H1 (cell line): ENCODE measurements around the gene C4orf33. TPM values are rescaled to one million over a fixed set of nuclear protein-coding genes. Genes with fewer than 3 reads are reported as not detected.

Source experiments
- polyA plus RNA-seq, 7 experiments: library from polyadenylated mRNA; depleted of rRNA in 3 of 7; stranded (reverse) in 5 of 7; unstranded in 2 of 7; fragments of >200 nt in 5 of 7; fragments of 200-250 nt in 2 of 7; gene quantifications; 1 replicate in 5 of 7; 2 replicates in 1 of 7; 4 replicates in 1 of 7; pipeline versions ENCODE4 v1.2.1 to v1.2.3, GENCODE V29; 2011 to 2013; ENCODE audit warnings: missing spikeins in 2 of 7, mixed read lengths in 2 of 7
- total RNA-seq: library from RNA; stranded (reverse); fragmentation: NEBNext Ultra II Directional; extraction: Animal tissue kit (Norgen Biotek cat#: 25700); gene quantifications from 2 replicates; pipeline ENCODE4 v1.2.1, GENCODE V29; 2021

C4orf33 gene
- total and polyA plus RNA-seq, 2 of the 8 experiments (the other 6 are each of a cell fraction or from before 2014, with no cell fraction given): 3.4 to 6.0 TPM

Other genes with a start within 250 kb of the C4orf33 start
- 11.5 and 13.1 TPM in 2 replicates for gene SCLT1, start 2.6 kb upstream of the C4orf33 start, total RNA-seq
- gene SCLT1, start 2.6 kb upstream of the C4orf33 start, polyA plus RNA-seq (2011; rRNA removed): 3.3 and 4.8 TPM in 2 replicates